Prostate gland (tissue), 2 donors: ENCODE results near the gene MDH1B. TPM values are rescaled to one million over a fixed set of nuclear protein-coding genes. Genes with fewer than 3 reads are reported as not detected.

Experiments
- DNase-seq: peaks from one replicate; pipeline ENCODE4 v3.0.0-alpha.2; 2019; ENCODE audit warnings: low spot score
- H3K27ac ChIP-seq, 2 donors: fragments of 200-600 bp; sonication (generic); 2 replicates each; pipeline ENCODE4 v1.5.1; 2017 to 2019
- H3K27me3 ChIP-seq: fragments of 200-600 bp; sonication (generic); replicated peaks from 2 replicates; pipeline ENCODE4 v1.5.1; 2019; ENCODE audit not compliant: insufficient read depth
- H3K36me3 ChIP-seq, 2 donors: fragments of 200-600 bp; sonication (generic); 1 replicate in 1 of 2; 2 replicates in 1 of 2; pipeline versions ENCODE4 v1.5.1 to v1.8.1; 2017 to 2019
- H3K4me1 ChIP-seq: fragments of 200-600 bp; sonication (generic); replicated peaks from 2 replicates; pipeline ENCODE4 v1.5.1; 2019
- H3K4me3 ChIP-seq, 2 donors: fragments of 200-600 bp; sonication (generic); 2 replicates each; pipeline ENCODE4 v1.5.1; 2017 to 2019
- H3K9me3 ChIP-seq: fragments of 200-600 bp; sonication (generic); 2 replicates; pipeline ENCODE4 v1.5.1; 2017
- POLR2A ChIP-seq: fragments of 450-650 bp; IDR thresholded peaks from one replicate; pipeline ENCODE4 v1.6.1; 2016; ENCODE audit warnings: antibody characterized with exemption, mild to moderate bottlenecking
- POLR2AphosphoS5 ChIP-seq: sonication (generic); formaldehyde crosslinking; IDR thresholded peaks from one replicate; pipeline ENCODE4 v1.6.1; 2017; ENCODE audit warnings: antibody characterized with exemption
- WGBS: methylation state at CpG from one replicate; pipeline ENCODE4 v1.1.5; 2018; 5-methylcytosine and 5-hydroxymethylcytosine counted together
- intact Hi-C: fragments of 100-400 bp; cut with DNase I; formaldehyde crosslinking; loops from one replicate; pipeline ENCODE4 v1.14.2; 2022
- total RNA-seq, 2 donors: library from RNA; depleted of rRNA; stranded (reverse); fragments of >200 nt; gene quantifications; one replicate each; pipeline ENCODE4 v1.1.0, GENCODE V29; 2016
- TF ChIP-seq, protein P1 (sequence below), 4 experiments: fragments of 200-600 bp in 2 of 4; fragments of 450-650 bp in 2 of 4; sonication (generic) in 2 of 4; IDR thresholded peaks; 1 replicate in 3 of 4; 2 replicates in 1 of 4; pipeline ENCODE4 v1.5.1; 2016 to 2019; ENCODE audit warnings: antibody characterized with exemption in 4 of 4, mild to moderate bottlenecking in 2 of 4, moderate library complexity in 2 of 4

The MDH1B gene
- total RNA-seq, 2 donors from 2014 or later, result 0.82 to 6.2 TPM

DNA sequence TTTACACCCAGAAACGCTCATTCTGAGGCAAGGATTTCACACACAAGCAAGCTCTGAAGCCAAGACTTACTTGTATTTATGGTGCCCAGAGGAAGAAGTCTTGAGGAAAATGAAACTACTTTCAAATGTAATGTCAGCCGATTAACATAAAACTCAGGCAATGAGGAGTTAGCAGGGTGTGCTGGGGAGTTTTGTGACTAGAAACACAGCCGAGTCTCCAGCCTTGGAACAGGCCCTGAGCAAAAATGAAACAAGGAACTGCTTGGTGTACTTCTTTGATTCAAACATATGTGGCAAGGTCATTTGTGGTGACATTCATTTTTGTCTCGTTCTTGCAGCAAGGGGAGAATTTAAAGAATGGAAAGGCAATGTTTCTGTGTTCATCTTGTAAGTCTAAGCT is 51.4 kb downstream of the MDH1B start:
- no peak overlapping the region for H3K4me3 ChIP-seq
- TF ChIP-seq POLR2AphosphoS5 (no peak), POLR2A (no peak)
- no peaks in the 10 kb centered on the region for H3K9me3 ChIP-seq
- H3K4me1 ChIP-seq, result peaks cover 4% of the 10 kb centered on the region
- DNase-seq, result no peak
- WGBS, result 72% methylated on average over 4 of the region's 4 CpGs
- H3K27ac ChIP-seq, result no peak overlapping the region
- intact Hi-C loops, result no loop called here
- no peaks in the 10 kb centered on the region for H3K27me3 ChIP-seq
- no peaks in the 10 kb centered on the region for H3K36me3 ChIP-seq

DNA sequence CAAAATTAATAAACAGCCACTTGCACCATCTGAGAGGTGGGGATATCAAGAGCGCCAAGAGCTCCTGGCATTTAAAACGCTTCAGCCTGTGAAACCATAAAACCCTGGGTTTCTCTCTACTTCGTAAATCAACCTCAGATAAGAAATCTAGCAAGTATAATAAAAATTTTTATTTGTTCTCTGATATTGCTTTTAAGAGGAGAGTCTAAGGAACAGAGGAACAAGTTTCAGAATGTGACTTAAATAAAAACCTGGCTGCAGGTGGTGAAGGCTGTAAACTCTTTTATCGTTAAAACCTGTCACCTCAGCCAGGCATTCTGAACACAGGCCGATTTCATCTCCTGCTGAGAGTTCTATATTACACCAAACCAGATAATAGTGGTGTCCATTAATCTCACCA is 56.8 kb downstream of the MDH1B start:
- H3K9me3 ChIP-seq, result no peaks in the 10 kb centered on the region
- H3K27me3 ChIP-seq, result peaks cover 2% of the 10 kb centered on the region
- DNase-seq, result peak; percentile 30
- H3K36me3 ChIP-seq, result no peaks in the 10 kb centered on the region
- TF ChIP-seq POLR2A, result no peak
- TF ChIP-seq POLR2AphosphoS5, result peak; percentile 75
- TF ChIP-seq, protein P1, sequence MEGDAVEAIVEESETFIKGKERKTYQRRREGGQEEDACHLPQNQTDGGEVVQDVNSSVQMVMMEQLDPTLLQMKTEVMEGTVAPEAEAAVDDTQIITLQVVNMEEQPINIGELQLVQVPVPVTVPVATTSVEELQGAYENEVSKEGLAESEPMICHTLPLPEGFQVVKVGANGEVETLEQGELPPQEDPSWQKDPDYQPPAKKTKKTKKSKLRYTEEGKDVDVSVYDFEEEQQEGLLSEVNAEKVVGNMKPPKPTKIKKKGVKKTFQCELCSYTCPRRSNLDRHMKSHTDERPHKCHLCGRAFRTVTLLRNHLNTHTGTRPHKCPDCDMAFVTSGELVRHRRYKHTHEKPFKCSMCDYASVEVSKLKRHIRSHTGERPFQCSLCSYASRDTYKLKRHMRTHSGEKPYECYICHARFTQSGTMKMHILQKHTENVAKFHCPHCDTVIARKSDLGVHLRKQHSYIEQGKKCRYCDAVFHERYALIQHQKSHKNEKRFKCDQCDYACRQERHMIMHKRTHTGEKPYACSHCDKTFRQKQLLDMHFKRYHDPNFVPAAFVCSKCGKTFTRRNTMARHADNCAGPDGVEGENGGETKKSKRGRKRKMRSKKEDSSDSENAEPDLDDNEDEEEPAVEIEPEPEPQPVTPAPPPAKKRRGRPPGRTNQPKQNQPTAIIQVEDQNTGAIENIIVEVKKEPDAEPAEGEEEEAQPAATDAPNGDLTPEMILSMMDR (IDR thresholded peaks at IDR 0.05), result no peak
- intact Hi-C loops, result no loop called here
- H3K4me3 ChIP-seq, result no peak overlapping the region
- no peak overlapping the region for H3K27ac ChIP-seq
- peaks cover 4% of the 10 kb centered on the region for H3K4me1 ChIP-seq
- 7% methylated on average over 5 of the region's 5 CpGs for WGBS

DNA sequence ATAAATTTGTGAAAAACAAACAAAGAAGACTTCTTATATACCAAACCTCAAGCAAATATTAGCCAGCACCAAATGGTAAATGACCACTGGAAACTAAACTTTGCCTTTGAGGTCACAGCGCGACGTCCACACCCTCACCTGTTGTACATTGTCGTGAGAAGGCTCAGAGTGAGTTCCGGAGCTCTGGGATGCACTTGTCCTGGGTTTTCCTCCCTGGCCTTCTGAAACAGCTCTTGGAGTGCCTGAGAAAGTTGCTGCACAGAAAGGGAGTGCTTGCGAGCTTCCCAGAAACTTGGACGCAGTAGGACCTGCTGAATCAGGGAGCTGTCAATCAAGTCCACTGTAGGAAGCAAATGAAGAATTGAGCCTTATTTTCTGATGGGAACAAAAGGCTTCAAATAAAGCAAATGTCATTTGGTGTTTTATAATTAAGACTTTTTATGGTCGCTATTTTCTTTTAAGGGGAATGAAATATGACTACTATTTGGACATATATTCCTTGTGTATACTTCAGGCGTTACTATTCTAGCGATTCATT is 57.9 kb downstream of the MDH1B start:
- H3K36me3 ChIP-seq, result no peaks in the 10 kb centered on the region
- 48% methylated on average over 10 of the region's 10 CpGs for WGBS
- TF ChIP-seq POLR2AphosphoS5 (no peak), POLR2A (no peak)
- TF ChIP-seq, protein P1 (IDR thresholded peaks at IDR 0.05), result no peak
- peaks cover 2% of the 10 kb centered on the region for H3K27me3 ChIP-seq
- peaks cover 4% of the 10 kb centered on the region for H3K4me1 ChIP-seq
- intact Hi-C loops, result no loop called here
- no peak for DNase-seq
- no peaks in the 10 kb centered on the region for H3K9me3 ChIP-seq
- no peak overlapping the region for H3K27ac ChIP-seq
- H3K4me3 ChIP-seq, result no peak overlapping the region

DNA sequence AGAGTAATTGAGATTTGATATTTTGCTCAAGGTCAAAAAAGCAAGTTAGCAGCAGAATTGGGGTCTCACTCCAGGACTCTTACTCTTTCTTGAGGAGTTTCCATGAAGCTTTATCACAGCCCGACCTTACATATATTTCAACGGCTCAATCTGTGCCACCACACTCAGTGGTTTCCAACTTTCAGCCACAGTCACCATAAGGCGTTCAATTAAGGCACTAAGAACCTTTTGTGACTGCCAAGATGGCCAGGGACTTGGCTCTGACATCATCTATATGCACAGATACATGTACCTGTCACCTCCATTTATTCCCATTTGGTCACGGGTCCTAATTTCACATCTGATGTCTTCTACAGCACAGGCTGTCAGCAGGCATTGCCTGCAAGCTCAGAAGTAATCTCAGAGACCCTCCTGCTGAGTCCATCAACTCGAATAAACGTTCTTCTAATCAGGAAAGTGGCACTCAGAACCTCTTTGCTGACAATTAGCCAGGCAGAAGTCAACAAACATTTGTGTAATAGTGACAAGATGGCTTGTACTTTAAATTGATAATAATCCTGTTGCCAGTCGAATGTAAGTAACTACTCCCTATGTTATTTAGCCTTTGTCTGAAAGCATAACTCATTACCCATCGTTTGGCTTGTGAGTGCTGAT is 63.0 kb downstream of the MDH1B start:
- H3K27ac ChIP-seq, result no peak overlapping the region
- intact Hi-C loops, result no loop called here
- H3K9me3 ChIP-seq, result no peaks in the 10 kb centered on the region
- 75% methylated on average over 8 of the region's 8 CpGs for WGBS
- TF ChIP-seq, protein P1 (IDR thresholded peaks at IDR 0.05), result no peak
- TF ChIP-seq POLR2AphosphoS5, result no peak
- no peak for TF ChIP-seq POLR2A
- no peaks in the 10 kb centered on the region for H3K36me3 ChIP-seq
- no peak for DNase-seq
- H3K4me1 ChIP-seq, result no peaks in the 10 kb centered on the region
- H3K27me3 ChIP-seq, result peaks cover 2% of the 10 kb centered on the region
- no peak overlapping the region for H3K4me3 ChIP-seq

DNA sequence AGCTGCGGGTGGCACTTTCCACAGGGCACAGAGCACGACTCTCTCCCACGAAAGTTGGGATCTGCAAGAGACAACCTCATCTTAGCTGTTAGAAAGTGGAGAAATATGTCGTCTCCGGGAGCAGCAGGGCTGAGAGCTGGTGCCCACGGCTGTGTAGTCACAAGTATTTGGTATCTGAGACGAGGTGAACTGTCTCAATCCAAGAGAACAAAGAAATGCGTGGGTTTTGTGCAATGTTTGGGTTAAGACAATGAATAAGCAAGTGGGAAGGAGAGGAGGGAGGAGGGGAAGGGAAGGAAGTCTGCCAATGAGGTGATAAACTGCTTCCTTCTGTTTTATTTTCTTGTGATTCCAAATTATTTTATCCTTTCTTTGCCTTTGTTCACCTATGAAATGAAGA is 65.0 kb downstream of the MDH1B start:
- TF ChIP-seq, protein P1 (IDR thresholded peaks at IDR 0.05), result no peak
- TF ChIP-seq POLR2A, result no peak
- no peak for TF ChIP-seq POLR2AphosphoS5
- Histone ChIP-seq H3K9me3 (no peaks in the 10 kb centered on the region), H3K36me3 (no peaks in the 10 kb centered on the region), H3K4me3 (no peak overlapping the region), H3K27ac (no peak overlapping the region), H3K4me1 (no peaks in the 10 kb centered on the region), H3K27me3 (peaks cover 2% of the 10 kb centered on the region)
- no peak for DNase-seq
- 40% methylated on average over 8 of the region's 8 CpGs for WGBS
- intact Hi-C loops, result no loop called here
